HG02678 (cell line): Measurements from ENCODE around the gene SLU7.

ENCODE experiments used
- ATAC-seq: cut with Tn5 transposase; IDR thresholded peaks from one replicate; pipeline ENCODE4 v1.9.1; 2021; ENCODE audit warnings: mild to moderate bottlenecking, moderate library complexity; ENCODE audit not compliant: unreplicated experiment

SLU7 gene

DNA sequence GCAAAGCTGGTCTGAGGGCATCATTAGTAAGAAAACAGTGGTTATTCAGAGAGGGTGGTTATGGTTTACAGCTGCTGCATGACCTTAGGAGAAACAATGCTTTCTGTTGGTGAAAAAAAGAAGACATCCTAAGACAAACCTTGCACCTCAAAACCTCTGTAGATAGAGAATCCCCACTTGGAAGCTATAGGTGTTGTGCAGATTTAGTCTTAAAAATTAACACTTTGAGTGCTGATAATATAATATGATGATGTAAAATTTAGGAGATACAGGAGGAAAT, 1.4 kb upstream of the SLU7 start:
- no peak for ATAC-seq

DNA sequence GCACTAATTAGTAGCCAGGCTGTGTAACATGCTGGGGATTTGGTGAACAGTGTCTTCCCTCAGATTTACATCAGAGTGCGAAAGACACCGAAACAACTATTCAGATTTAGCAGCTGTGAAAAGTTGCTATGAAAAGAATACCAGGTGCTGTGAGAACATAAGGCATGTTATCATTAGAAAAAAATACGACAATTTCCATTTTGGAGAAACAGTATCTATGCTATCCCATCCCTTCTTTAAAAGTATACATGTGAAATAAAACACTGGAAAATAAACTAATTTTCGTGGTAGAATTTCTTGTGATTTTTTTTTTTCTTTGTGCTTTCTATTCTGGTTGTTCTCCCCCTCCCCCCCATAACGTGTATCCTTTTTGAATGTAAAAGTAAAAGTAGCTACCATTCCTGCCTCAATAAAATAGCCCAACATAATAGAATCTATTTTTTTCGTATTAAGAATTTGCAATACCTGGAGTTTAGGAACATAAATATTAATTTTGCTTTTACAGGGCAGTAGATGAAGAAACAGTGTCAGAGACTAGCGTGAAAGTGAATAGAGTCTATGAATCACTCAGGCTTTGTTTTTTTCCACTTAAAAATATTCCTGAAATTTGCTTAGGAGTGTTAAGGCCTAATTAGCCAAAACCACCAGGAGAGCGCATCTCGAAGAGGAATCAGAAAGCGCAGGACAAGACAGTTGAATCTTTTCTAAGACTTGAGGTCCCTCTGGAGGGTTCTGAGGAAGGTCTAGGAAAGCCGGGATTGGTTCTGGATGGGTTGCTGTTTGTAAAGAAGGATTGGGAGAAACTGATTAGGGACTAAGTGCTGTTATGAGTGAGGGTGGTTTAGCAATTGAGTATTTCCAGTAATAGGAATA, 813 bp upstream of the SLU7 start:
- ATAC-seq = peak; percentile 38

DNA sequence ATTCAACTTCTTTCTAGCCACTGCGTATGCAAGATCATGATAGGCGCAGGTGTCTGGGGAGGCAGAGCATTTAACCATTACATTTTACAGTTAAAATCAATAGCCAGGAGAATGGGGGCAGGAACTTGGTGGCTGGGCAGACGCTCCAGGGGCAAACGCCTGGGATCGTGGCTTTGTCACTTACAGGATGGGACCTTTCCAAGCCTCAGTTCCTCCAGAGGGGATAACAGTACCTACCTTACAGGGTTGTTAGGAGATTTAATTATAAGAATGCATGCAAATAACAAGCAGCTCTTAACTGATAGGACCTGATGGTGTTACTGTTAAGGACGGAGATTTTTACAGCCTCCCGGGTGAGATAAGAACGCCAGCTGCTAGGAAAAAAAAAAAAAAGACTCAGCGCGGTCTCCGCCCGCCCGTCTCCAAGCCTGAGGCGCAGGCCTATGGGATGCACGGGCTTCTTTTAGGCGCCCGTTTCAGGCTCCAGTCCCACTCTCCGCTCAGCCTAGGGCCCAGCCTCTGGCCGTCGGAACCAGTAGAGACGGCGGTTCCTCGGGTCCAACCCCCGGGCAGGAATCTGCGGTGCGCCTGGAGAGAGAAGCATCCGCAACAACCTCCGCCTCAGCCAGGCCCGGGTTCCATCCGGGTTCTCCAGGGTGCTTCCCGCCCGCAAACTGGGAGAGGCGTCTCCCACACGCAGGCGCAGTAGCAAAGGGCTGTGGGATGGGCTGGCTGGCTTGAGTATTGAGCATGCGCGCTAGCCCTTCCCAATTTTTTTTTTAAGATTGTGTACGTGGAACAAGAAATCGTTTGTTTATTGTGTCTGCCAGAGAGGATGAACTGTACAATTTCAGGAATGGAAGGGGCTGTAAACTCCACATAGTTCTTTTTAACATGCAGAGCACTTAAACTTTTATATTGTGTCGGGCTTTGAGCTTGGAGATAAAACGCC, 19.2 kb downstream of the SLU7 start, which contains the start of gene FAM200C:
TSS of gene FAM200C (minus strand) at position 653 of the 952 bp plus-strand sequence. CDS start 4,564 bp downstream, outside the sequence.
- ATAC-seq = peak; percentile 81

DNA sequence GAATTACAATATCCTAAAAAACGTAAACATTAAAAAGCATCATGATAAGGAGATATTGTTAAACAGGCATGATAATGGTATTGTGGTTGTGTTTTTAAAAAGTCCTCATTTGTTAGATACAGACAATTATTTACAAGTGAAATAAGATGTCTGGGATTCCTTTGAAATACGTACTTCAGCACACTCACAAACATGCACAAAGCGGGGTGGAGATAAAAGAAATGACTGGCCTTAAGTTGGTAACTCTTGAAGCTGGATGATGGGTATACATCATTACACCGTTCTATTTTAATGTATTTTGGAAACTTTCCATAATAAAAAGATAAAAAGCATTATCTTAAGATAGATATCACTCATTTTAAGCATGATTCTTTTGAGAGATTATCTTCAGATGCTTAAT, 20.1 kb downstream of the SLU7 start:
- no peak for ATAC-seq

DNA sequence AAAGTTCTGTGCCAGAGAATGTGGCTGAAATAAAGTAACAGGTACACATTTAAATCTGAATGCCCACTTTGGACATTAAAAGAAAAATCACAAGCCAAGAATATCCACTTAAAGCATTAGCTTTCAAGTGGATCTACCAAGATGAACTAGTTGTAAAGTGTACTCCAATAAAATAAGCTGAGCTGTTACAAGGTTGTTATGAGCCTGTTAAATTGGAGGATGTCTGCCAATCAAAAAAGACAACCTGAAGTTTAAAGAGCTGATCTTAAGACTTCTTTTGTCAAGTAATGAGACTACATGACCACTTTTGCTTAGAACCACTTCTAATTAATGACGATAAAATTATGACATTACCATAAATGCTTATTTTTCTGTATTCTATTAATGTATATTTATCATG, 21.4 kb downstream of the SLU7 start:
- ATAC-seq = no peak

DNA sequence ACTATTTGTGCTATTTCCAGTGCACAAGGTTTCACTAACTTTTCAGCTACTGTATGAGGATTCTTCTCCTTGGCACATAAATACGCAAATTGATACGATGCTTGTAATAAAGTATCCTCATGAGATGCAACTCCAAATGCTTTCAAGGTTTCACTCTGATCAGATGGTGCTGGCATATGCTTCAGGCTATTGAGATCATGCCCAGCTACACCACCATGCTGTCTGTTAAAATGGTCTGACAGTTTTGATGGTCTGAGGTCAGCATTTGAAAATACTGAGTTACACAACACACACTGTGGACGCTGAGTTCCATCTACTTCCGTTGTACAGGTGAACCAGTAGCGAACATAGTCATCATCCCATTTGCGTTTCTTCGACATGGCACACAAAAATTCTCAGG, 23.8 kb downstream of the SLU7 start:
- no peak for ATAC-seq

DNA sequence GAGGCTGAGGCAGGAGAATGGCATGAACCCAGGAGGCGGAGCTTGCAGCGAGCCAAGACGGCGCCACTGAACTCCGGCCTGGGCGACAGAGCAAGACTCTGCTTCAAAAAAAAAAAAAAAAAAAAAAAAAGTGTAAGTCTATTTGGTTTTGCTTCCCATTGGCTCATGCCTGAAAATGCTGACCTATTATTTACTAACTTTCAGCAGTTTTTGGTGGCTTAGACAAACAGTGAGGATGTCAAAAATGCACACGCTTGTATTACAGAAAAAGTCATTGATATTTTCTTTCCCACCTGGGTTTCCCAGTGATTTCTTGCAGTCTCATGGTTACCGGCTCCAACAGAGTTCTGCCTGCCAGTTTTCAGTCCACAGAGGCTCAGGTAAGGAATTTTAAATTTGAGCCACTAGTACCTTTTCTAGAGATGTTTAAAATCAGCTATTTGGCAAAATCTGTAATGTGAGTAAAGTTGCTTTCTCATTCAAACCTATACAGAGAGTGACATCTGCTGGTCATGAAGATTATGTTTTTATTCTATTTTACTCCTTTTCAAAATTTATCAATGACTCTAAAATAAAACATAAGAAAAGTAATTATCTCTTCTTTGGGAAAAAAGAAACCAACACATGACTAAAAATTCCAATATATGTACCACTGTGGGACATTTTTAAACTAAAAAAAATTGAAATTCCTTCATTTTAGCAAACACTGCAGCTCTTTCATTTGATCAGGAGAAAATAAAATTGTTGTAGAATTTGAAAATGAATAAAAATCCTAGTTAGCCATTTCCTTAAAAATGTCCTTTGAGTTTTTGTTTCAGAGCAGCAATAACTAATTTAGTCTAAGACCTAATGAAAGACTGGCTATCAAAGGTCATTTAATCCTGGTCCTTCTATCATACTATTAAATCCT, 27.8 kb downstream of the SLU7 start:
- ATAC-seq = no peak

DNA sequence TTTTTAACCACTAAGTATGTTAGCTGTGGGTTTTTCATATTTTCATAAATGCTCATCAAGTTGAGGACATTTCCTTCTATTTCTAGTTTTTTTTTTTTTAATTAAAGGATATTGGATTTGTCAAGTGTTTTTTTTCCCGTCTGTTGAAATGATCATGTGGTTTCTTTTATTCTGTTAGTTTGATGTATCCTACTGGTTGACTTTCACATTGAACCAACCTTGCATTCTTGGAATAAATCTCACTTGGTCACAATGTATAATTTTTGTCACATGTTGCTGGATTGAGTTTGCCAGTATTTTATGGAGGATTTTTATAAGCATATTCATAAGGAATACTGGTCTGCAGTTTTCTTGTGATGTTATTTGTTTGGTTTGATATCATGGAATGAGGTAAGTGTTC, 31.4 kb downstream of the SLU7 start:
- no peak for ATAC-seq

DNA sequence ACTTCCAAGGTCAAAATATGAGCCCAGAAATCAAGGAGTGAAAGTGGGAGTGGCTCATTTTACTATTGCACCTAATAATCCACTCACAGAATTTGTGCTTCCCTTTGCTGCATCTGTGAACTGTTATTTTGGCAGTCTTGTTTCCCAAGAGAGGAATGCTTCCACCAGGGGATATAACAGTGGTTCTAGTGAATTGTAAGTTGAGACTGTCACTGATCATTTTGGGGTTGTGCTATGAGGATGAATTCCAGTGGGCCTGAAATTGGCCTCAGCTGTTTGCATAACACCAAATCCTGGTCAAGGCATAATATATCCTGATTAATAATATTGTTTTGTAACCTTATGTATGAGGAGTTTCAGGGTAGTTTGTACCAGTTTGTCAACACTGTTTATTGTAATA, 33.4 kb downstream of the SLU7 start:
- ATAC-seq = no peak

DNA sequence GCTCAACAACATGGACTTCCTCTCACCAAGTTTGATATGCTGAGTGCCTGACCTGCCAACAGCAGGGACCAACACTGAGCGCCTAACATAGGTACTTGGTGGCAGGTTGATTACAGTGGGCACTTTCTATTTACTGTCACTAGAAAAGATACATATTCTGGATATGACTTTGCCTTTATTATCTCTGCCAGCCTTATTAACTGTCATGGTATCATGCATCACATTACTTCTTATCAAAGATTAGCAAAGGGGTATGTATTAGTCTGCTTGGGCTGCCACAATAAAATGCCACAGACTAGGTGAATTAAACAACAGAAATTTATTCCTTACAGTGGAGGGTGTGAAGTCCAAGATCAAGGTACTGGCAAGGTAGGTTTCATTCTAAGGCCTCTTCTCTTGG, 34.2 kb downstream of the SLU7 start:
- ATAC-seq = no peak

DNA sequence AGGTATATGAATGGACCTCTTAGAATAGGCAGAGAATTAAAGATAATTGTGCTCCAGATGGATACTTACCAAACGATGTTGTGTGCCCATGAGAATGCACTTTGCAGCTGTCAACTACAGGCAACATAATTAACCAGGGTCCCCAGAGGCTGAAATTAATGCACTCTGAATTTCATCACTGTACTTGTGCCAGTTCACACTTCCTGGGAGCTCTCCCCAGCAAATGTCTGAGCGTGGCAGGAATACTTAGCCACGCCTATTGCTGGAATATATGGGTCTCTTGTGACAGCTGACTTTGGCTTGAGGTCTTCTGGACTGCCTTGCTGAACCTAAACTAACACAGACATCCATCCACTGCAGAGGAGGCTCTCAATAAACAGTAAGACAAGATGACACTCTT, 36.5 kb downstream of the SLU7 start:
- no peak for ATAC-seq

DNA sequence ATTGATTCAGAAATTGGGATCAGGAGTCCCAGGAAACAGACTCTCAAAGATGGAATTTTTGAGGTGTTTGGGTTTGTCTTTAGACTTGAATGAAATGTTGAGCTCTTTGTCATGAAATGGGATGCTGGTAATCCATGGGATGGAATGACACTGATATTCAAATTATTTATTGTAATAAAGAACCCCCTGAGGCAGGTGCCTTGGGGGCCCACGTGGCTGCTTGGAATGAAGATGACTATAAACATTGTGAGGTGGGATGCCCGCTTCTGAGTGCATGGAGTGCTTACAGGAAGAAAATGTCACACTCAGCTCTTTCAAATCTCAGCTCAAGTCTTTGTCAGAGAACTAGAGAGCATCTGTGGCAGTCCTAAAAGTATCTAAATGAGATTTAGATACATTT, 38.8 kb downstream of the SLU7 start:
- ATAC-seq = no peak

DNA sequence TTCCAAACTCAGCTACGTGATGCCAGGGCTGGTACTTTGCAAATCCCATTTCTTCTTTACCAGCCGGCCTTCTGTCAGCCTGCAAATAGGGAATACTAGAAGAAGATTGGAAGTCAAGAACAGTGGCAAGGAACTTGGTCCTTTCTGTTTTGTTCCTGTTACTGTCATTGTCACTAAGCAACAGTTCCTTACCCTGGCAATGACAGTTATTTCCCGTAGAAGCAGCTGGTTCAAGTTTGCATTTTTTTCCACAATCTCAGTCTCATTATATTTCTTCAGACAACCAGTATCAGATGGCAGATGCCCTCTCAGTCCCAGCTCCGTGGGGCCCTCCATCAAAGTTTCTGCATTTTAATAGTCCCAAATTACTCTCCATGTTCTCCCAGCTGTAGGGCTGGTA, 39.4 kb downstream of the SLU7 start:
- ATAC-seq = no peak

DNA sequence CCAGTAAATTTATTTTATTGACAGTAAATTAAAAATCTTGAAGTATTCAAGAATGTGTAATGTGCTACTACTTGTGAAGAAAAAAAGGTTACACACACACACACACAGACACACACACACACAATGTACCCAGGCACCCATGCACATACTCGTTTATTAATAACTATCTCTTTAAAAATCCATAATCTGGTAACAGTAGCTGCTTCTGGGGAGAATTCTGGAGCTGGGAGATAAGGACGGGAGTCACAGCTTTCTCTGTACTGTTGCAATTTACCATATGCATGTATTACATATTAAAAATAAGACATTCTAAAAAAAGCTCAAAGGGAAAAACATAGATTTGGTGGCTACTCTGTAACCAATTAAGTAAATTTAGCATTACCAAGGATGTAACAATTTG, 40.6 kb downstream of the SLU7 start:
- no peak for ATAC-seq

DNA sequence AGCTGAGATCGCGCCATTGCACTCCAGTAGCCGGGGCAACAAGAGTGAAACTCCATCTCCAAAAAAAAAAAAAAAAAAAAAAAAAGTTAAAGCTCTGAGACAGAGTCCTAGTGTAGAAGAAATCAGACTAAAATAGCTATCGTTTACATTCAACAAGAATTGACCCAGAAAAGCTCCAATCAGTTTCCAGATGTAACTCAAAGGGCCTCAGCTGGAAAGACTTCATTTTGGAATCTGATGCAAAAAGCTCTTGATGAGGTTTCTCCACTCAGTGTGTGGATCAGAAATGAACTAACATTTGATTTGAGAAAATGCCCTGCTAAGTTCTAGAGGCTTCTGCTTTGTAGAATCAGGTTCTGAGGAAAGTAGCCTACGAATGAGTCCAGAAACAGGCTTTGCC, 41.2 kb downstream of the SLU7 start:
- no peak for ATAC-seq

DNA sequence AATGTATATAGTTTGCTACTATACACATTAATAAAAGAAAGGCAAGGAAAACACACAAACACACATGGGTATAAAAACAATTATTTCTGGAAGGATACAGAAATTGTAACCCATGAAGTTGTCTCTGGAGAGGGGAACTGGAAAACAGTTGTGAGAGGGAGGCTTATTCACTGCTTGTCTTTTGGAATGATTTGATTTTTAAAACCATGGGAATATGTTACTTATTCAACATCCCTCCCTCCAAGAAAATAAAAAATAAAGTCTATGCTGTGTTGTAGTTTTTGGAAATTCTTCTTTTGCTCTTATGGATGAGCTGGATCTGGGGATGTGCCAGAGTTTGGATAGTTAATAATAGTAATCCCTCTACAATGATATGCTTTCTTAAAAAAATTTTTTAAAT, 42.5 kb downstream of the SLU7 start:
- no peak for ATAC-seq

DNA sequence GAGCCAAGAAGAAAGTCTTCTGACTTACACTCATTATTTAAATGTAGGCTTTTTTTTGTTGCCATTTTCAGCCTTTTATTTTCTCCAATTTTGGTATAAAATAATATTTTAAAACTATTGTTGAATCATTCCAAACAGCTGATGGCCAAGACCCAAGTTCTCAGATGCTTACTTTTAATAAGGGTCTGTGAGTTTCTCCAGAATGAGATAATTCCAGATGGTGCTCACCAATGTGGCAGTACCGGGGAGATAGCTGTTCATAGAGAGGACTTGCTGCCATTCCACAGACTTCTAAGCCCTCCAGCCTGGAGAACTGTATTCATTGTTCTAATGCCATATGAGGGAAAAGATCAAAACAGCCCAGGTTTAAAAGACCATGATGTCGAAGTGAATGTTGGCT, 43.2 kb downstream of the SLU7 start:
- no peak for ATAC-seq

DNA sequence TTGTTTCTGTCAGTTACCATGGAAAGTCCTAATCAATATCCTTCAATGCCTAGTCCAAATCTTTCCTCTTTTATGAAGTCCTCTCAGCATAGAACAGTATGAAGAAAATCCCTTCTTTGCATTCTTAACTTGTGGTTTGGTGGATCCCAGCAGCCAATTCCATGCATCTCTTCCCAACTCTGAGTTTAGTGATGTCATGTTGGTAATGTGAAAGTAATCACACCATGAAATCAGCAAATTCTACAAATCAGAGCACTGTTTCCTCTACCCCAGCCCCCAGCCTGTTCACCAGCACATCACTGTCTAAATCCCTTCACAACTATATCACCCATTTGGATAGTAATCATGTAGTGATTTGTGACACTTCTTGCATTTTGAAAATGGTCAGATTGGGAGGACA, 43.7 kb downstream of the SLU7 start:
- no peak for ATAC-seq

DNA sequence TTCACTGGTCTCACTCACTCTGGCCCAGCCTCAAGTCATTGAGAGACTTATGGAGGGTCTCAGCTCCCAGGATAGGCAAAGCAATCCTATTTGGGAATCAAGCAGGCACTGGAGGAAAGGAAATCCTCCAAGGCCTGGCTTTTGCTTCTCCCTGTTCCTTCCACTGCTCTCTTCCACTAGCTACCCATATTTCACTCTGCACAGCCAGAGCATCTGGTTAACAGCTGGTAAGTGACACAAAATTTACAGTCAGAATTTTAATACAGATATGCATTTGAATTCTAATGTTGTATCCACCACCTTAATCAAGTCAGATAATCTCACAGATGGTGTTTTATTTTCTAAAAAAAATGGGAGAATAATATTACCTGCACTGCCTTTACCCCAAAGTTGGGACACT, 47.6 kb downstream of the SLU7 start:
- ATAC-seq = no peak

DNA sequence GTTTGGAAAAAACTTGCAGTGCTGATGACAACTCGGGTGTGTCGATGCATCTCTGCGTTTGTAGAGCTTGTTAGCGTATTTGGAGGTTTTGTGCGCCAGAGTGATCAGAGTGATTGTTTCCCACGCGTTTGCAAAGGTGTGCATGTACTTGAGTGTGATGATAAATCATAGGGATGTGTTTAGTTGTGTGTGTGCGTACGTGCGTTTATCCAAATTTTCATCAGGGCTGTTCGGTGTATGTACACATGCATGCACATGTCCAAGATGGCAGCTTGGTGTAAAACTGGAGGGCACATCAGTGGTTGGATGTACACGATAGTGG, 48.2 kb downstream of the SLU7 start:
- no peak for ATAC-seq

DNA sequence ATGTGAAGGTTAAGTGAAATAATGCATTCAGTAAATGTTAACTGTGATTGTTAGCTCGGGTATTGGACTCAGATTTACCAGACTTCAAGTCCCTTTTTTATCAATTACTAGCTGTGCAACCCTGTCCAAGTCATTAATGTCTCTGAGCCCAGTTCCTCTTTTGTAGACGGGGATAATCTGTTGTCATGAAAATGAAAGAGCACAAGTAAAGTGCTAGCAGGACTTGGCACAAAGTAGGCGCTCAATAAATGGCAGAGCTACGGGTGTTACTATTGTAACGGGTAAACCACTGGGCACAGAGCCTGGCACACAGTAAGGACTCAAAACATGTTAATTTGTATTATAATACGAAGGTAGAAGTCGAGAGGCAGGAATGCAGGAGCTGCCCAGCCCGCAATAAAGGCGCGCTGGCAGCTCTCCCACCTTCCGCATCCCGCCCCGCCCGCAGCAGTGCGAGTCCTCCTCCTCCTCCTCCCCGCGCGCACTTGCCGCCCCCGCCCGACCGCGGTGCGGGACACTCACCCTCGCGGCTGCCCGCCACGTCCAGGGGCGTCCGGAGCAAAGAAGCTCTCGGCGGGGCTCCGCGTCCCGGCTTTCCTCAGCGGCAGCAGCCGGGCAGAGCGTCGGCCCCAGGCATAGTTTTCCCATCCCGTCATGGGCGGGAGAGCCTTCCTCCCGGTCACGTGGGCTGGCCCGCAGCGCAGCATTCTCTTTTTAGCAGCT, 48.7 kb downstream of the SLU7 start, which contains the start of gene C1QTNF2:
TSS of gene C1QTNF2 (minus strand) at position 637 of the 723 bp plus-strand sequence. CDS start 15,615 bp downstream, outside the sequence.
- no peak for ATAC-seq
